ENCODE measurements around the gene RPP30.
A peak's percentile ranks its signal among the peaks of the same experiment; 100 is the strongest.
"Not testable (repeated sequence)": the region's sequence is repeated elsewhere in the genome, so short reads cannot be mapped to it uniquely, and the experiment has no call there.

The RPP30 gene

DNA sequence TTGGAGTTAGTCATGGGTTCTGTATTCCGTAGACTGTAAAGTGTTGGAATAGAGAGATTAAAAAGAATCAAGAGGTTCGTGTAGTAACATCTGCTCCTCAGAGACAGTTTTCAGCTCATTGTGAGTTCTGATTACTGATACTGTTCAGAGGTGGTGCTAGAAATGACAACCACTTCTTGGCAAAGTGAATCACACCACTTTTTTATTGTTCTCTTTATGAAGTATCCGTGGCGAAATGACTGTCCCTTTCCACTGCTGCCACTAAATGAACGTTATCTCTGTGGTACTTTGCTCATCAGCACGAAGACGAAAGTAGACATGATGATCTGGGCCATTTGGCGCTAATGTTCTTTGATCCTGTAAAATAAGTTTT is 860 bp downstream of the RPP30 start:
- DNase-seq = peak; percentile 20 to 42

DNA sequence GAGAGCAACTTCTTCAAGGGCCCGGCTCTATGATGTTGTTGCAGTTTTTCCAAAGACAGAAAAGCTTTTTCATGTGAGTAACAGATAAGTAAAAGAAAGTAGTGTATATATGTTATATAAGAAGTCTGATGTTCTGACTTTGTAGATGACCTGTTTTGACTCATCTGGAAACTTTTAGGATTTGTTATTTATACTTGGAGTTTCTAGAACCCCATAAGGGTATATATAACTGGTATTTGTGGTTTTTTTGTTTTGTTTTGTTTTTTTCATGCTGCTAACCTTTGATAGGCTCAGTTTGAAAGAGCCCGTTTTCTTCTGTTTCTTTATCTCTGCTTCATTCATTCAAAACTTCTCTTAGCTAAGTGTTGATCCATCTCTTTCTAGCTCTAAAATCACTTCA is 7.3 kb downstream of the RPP30 start:
- DNase-seq = no peak

GRCh38 chr10:90880059-90880719 is 8.4 kb downstream of the RPP30 start:
- DNase-seq = not testable (repeated sequence)

DNA sequence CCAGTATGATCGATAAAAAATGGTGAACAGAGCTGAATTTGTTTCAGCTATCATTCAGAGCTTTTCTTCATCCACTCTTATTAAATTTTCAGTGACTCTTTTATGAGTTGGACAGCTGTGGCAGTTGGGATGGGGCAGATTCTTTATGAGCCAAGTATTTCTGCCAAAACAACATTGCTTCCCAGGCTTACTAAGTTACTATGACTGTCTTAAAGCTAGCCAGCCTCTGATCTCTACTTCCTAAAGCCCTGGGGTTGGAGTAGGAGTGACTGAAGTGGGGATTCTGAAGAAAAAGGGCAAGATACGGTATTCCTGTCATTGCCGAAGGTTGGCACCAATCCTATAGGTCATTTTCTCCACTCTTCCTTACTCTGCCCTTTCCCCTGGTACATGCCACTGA is 12.7 kb downstream of the RPP30 start:
- no peak for DNase-seq

GRCh38 chr10:90885176-90885575 is 13.4 kb downstream of the RPP30 start:
- no peak for DNase-seq

- DNase-seq = no peak
These were observed 15.8 kb downstream of the RPP30 start for GRCh38 chr10:90887555-90887954.

- no peak for DNase-seq
These were observed 16.6 kb downstream of the RPP30 start for GRCh38 chr10:90888387-90888786.

DNA sequence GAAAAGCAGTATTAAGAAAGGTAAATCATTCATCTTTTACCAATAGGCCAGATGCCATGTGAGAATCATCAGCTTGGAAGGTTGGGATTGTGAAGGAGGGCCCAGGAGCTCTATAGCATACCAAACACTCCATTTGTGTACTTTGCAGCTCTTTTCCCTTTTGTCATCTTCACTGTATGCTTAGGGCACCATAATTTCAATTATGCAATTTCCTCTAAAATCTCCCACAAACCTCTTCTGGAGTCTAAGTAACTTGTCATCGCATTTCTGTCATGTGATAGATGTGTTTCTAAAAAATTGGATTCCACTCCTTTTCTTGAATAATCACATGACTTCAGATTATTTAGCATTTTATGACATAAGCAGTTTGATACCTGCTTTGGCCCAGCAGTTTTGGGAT is 17.9 kb downstream of the RPP30 start:
- no peak for DNase-seq

GRCh38 chr10:90890347-90890746 is 18.6 kb downstream of the RPP30 start:
- DNase-seq = no peak

GRCh38 chr10:90893190-90893589 is 21.4 kb downstream of the RPP30 start:
- DNase-seq = no peak

DNA sequence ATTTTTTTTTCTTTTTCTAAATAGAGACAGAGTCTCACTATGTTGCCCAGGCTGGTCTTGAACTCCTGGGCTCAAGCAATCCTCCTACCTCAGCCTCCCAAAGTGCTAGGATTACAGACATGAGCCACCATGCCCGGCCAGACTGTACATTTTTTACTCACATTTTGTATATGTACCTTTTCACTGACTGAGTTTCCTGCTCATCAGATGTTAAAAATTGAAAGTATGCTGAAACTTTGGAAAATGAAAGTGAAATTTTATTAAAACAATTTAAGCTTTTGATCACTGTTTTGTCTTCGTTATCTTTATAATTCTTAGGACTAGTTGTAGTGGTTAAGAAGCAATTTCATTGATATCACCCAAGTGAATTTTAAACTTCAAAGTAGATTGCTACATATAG is 25.1 kb downstream of the RPP30 start:
- not testable (repeated sequence) for DNase-seq

GRCh38 chr10:90905925-90906324 is 34.2 kb downstream of the RPP30 start:
- no peak for DNase-seq

DNA sequence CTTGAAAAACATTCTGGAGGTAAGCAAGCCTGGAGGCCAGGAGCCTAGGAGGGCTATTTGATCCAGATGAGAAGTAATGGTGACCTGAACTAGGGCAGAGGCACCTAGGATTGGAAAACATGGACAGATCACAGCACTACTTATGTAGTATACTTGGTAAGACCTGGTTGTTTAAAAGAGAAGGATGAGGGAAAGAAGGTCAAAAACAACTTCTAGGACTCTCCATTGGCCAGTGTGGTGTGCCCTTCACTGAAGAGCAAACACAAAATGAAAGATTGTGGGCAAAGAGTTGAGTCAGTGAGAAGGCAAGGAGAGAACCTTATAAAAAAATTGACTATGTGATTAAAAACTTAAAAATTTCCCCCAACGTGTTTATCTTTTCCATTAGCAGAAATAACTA is 34.8 kb downstream of the RPP30 start:
- no peak for DNase-seq

DNA sequence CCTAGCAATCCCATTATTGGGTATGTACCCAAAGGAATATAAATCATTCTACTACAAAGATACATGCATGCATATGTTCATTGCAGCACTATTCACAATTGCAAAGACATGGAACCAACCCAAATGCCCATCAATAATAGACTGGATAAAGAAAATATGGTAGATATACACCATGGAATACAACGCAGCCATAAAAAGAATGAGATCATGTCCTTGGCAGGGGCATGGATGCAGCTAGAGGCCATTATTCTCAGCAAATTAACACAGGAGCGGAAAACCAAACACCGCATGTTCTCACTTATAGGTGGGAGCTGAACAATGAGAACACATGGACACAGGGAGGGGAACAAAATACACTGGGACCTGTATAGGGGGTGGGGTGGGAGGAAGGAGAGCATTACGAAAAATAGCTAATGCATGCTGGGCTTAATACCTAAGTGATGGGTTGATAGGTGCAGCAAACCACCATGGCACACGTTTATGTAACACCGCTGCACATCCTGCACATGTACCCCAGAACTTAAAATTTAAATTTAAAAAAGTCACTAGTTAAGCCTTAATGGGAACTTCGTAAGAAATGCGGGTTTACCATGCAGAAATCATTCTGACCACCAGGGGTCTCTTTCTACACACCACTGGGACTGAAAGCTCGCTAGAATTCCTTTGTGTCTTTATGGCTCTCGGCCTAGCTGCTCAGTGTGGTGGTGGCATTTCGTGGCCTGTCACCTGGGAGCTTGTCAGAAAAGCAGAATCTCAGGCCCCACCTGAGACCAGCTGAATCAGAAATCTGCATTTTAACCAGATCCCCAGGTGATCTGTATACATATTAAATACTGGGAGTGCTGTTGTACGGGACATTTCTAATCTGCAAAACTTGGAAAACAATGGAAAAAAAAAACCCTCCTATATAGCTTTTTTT is 39.6 kb downstream of the RPP30 start:
- peak; percentile 34 to 55 for DNase-seq

DNA sequence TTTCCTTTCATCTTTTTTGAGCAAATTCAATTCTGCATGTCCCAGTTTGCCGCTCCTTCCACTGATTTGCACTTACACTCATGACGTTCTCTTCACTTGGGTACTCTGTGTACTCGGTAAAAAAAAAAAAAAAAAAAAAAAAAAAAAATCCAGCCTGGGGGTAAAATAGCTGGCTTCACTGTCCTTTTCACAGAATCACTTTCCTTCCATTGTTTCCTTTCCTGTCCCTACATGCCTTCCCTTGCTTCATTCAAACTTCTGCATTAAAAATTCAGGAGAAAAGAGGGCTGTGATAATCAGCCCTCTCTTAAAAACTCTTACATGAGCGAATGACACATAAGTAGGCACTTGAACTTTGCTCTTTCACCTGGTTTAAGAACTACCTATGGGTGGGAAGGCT is 40.4 kb downstream of the RPP30 start:
- no peak for DNase-seq

GRCh38 chr10:90912854-90913479 is 41.2 kb downstream of the RPP30 start:
- no peak for DNase-seq

DNA sequence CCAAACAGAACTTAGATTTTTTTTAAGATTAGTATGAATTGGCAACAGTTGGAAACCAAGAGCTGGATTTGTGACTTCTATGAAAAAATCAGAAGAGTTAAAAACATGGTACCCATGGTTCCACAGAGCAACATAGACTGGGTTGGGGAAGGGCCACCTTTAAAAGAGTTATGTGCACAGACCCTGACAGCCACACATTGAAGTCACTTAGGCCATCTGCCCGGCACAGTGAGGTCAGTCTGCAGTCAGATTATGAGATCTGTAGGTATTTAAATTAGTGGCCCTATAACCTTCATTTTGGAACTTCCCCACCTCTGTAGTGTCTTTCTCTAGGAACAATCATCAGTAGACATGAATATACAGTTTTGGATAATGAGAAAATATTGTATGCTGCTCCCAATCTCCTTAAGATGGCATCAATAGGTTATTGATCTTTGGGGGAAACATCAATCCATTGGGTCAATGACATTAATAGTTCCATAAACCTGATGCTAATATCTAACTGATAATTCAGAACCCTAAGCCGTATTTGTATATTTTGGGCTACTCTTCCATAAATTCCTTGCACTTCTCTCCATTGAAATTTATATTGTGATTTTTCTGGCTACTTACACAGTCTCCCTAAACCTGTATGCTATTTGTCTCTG is 42.1 kb downstream of the RPP30 start:
- no peak for DNase-seq

- no peak for DNase-seq
These were observed 43.4 kb downstream of the RPP30 start for GRCh38 chr10:90914992-90915765.

GRCh38 chr10:90915766-90916075 is 43.9 kb downstream of the RPP30 start:
- DNase-seq = no peak

- no peak for DNase-seq
These were observed 44.8 kb downstream of the RPP30 start for GRCh38 chr10:90916392-90917237.

DNA sequence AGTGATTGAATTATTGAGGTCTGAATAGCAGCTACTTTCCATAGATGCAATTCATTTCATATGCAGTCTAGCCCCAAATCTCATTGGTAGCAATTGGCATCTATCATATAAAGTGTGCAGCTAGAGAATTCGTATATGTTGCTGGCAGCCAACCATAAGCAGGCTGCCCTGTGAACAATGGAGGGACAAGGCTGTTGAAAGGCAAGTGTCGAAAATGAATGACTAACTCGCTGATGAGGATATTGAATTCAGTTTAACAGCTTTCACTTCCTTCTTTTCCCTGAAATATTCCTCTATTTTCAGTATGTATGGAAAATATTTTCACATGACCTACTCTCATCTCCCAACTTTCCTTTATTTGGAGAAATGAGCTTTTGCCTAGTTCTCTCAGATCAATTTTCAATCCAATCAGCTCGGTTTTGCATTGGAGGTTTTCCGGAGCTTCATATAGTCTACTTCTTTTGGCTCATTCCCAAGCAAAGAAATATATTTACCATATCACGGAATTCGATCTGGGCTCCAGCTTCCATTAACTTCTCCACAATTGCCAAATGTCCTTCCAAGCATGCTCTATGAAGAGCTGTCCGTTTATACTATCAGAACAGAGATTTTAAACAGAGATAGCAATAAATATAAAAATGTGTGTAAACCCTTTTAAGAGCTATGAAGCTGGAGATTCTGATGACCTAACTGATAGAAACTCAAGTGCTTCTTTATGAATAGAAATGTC is 45.6 kb downstream of the RPP30 start:
- no peak for DNase-seq
